ENCODE measurements around the gene CAPN10.

The CAPN10 gene

GRCh38 chr2:240613781-240614180 is 27.2 kb downstream of the CAPN10 start:
- Histone ChIP-seq H3K27ac (replicated peaks) (no peak overlapping the region), H3K27me3 (ENCODE audit: insufficient read depth, poor library complexity, severe bottlenecking) (no peaks in the 10 kb centered on the region), H3K4me3 (replicated peaks; ENCODE audit: insufficient read depth, low read length) (no peak overlapping the region)
- TF ChIP-seq POLR2AphosphoS5 (IDR thresholded peaks at IDR 0.05; ENCODE audit: low read depth) (no peak), GABPA (IDR thresholded peaks at IDR 0.05; ENCODE audit: low read depth) (no peak), SPI1 (IDR thresholded peaks at IDR 0.05; ENCODE audit: borderline replicate concordance, low read depth) (no peak), CTCF (IDR thresholded peaks at IDR 0.05; ENCODE audit: insufficient read depth, low read length) (no peak), REST (IDR thresholded peaks at IDR 0.05; ENCODE audit: insufficient replicate concordance, low read depth) (no peak)
- no peak for DNase-seq (ENCODE audit: low read depth in 1 of 2, low spot score in 1 of 2)

- Histone ChIP-seq H3K27ac (replicated peaks) (no peak overlapping the region), H3K27me3 (ENCODE audit: insufficient read depth, poor library complexity, severe bottlenecking) (no peaks in the 10 kb centered on the region), H3K4me3 (replicated peaks; ENCODE audit: insufficient read depth, low read length) (no peak overlapping the region)
- TF ChIP-seq REST (IDR thresholded peaks at IDR 0.05; ENCODE audit: insufficient replicate concordance, low read depth) (no peak), POLR2AphosphoS5 (IDR thresholded peaks at IDR 0.05; ENCODE audit: low read depth) (no peak), CTCF (IDR thresholded peaks at IDR 0.05; ENCODE audit: insufficient read depth, low read length) (no peak), SPI1 (IDR thresholded peaks at IDR 0.05; ENCODE audit: borderline replicate concordance, low read depth) (no peak), GABPA (IDR thresholded peaks at IDR 0.05; ENCODE audit: low read depth) (no peak)
- no peak for DNase-seq (ENCODE audit: low read depth in 1 of 2, low spot score in 1 of 2)
These were observed 27.9 kb downstream of the CAPN10 start for GRCh38 chr2:240614391-240614790.

- Histone ChIP-seq H3K4me3 (replicated peaks; ENCODE audit: insufficient read depth, low read length) (no peak overlapping the region), H3K27ac (replicated peaks) (peak overlapping the region; percentile 8; the same call in 1 of the 2 replicates), H3K27me3 (ENCODE audit: insufficient read depth, poor library complexity, severe bottlenecking) (no peaks in the 10 kb centered on the region)
- TF ChIP-seq CTCF (IDR thresholded peaks at IDR 0.05; ENCODE audit: insufficient read depth, low read length) (no peak), SPI1 (IDR thresholded peaks at IDR 0.05; ENCODE audit: borderline replicate concordance, low read depth) (peak; percentile 46; the same call in 1 of the 2 replicates)
- DNase-seq (ENCODE audit: low read depth in 1 of 2, low spot score in 1 of 2), result peak in 1 of 2 experiments; percentile 43
These were observed 28.9 kb downstream of the CAPN10 start for GRCh38 chr2:240615396-240615795.

Measured in HL-60 (cell line).